ENCODE results near the gene PPP2R3C. TPM values are rescaled to one million over a fixed set of nuclear protein-coding genes. Genes with fewer than 3 reads are reported as not detected.

PPP2R3C gene
- total RNA-seq, 1 experiment from 2014 or later = 25.7 TPM

Other genes with a start within 250 kb of the PPP2R3C start
- gene BAZ1A, start 246.6 kb downstream of the PPP2R3C start, total RNA-seq (2014; rRNA removed; shearing (Covaris generic)) = 34.3 and 38.5 TPM in 2 replicates
- gene SRP54, start 139.0 kb downstream of the PPP2R3C start, total RNA-seq (2014; rRNA removed; shearing (Covaris generic)) = 71.9 and 88.6 TPM in 2 replicates
- 40.3 and 47.7 TPM in 2 replicates for gene FAM177A1, start 75.7 kb downstream of the PPP2R3C start, total RNA-seq (2014; rRNA removed; shearing (Covaris generic))
- 20.0 and 33.4 TPM in 2 replicates for gene PRORP, start 562 bp upstream of the PPP2R3C start, total RNA-seq (2014; rRNA removed; shearing (Covaris generic))
- gene PSMA6, start 170.4 kb upstream of the PPP2R3C start, total RNA-seq (2014; rRNA removed; shearing (Covaris generic)) = 306 and 325 TPM in 2 replicates

Data from SJSA1 (cell line).